Psoas muscle (tissue), 8 donors: ENCODE measurements around the gene VGLL4. TPM values are rescaled to one million over a fixed set of nuclear protein-coding genes. Genes with fewer than 3 reads are reported as not detected.

Experiments
- ATAC-seq, 4 donors: fragments of 200-7000 bp; cut with Tn5 transposase; one replicate each; pipeline ENCODE4 v1.9.1; 2020; ENCODE audit warnings: moderate library complexity in 3 of 4, mild to moderate bottlenecking in 2 of 4
- DNase-seq, 2 donors: peaks; one replicate each; pipeline ENCODE4 v3.0.0-alpha.2; 2020
- H3K27ac ChIP-seq: fragments of 200-600 bp; one replicate; pipeline ENCODE4 v1.8.0; 2022
- H3K27me3 ChIP-seq, 3 donors: fragments of 200-600 bp in 1 of 3; one replicate each; pipeline versions ENCODE4 v1.6.1 to v1.8.0; 2013 to 2022; ENCODE audit warnings: low read length in 2 of 3, mild to moderate bottlenecking in 2 of 3, moderate library complexity in 1 of 3; ENCODE audit not compliant: insufficient read depth in 3 of 3
- H3K36me3 ChIP-seq, 2 donors: fragments of 200-600 bp in 1 of 2; one replicate each; pipeline versions ENCODE4 v1.6.1 to v1.8.0; 2013 to 2022; ENCODE audit warnings: low read depth in 1 of 2, mild to moderate bottlenecking in 1 of 2, moderate library complexity in 1 of 2; ENCODE audit not compliant: insufficient read depth in 1 of 2
- H3K4me1 ChIP-seq: fragments of 200-600 bp; one replicate; pipeline ENCODE4 v1.8.0; 2022
- H3K4me3 ChIP-seq: fragments of 200-600 bp; one replicate; pipeline ENCODE4 v1.8.0; 2022; ENCODE audit warnings: mild to moderate bottlenecking
- H3K9me3 ChIP-seq: fragments of 200-600 bp; one replicate; pipeline ENCODE4 v1.8.0; 2022
- WGBS, 3 donors: extraction: QIAGEN DNeasy Blood & Tissue Kit; methylation state at CpG; one replicate each; pipeline versions ENCODE4 v1.1.6 to v1.1.7; 2013; 5-methylcytosine and 5-hydroxymethylcytosine counted together
- intact Hi-C, 2 donors: fragments of 100-400 bp; cut with DNase I; formaldehyde crosslinking; loops; one replicate each; pipeline versions ENCODE4 v1.11.0 to v1.14.2; 2022
- polyA plus RNA-seq, 3 donors: library from polyadenylated mRNA; stranded (reverse); fragments of 200-250 nt; gene quantifications; one replicate each; pipeline ENCODE4 v1.2.3, GENCODE V29; 2013
- total RNA-seq, 4 donors: library from RNA; stranded (reverse); fragmentation: NEBNext Ultra II Directional in 2 of 4; extraction: Animal tissue kit (Norgen Biotek cat#: 25700) in 2 of 4; gene quantifications; one replicate each; pipeline versions ENCODE4 v1.2.1 to v1.2.4, GENCODE V29; 2021 to 2023
- TF ChIP-seq, protein P1 (sequence below): fragments of 200-600 bp; IDR thresholded peaks from one replicate; pipeline ENCODE4 v1.8.0; 2022; ENCODE audit warnings: antibody characterized with exemption
- donor health status: healthy with polysubstance abuse.
- donor health status: DM: no; HTN: no; CAD: no; lungs with moderate emphysema.
- donor health status: Bipolar disorder and iron deficiency.
- donor health status: healthy.
- donor health status: DM: yes; HTN: yes; CAD: no.
- donor health status: DM: no; HTN: no; CAD: no.
- donor health status: DM: no; HTN: no; CAD: no.
- donor health status: DM: yes; HTN: yes; CAD: no.

The VGLL4 gene
- total and polyA plus RNA-seq, 7 donors, result 8.0 to 14.8 (median 11.7) TPM

DNA sequence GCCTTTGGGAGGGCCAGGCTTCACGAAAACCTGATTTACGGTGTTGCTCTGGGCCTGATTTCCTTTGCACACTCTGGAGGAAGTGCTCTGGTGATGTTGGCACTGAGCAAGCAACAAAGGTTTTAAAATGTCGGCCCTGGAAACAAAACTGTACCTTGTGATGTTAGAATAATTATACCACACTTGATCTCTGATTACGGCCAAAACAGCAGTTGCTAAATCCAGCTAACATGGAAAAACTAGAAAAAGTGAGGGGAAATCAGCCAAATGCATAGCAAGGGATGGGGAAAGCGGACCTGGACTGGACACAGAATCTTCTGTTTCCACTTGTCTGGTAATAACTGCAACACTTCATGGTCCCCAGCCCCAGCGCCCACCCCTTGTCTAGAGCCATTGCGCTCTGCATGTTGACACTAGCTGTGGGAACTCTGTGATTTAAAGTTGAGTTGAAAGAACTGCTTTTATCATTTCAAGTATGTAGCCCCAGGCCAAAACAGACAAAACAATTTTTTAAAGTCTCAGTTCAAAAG, 120.1 kb downstream of the VGLL4 start:
- ATAC-seq (no peak), DNase-seq (no peak)
- Histone ChIP-seq H3K27me3 (no peaks in the 10 kb centered on the region), H3K9me3 (no peaks in the 10 kb centered on the region), H3K4me3 (no peak overlapping the region), H3K4me1 (peaks cover 16% of the 10 kb centered on the region), H3K36me3 (no peaks in the 10 kb centered on the region), H3K27ac (no peak overlapping the region)
- WGBS, 3 donors, result 64 to 70% (median 66%) methylated on average over 7 of the region's 7 CpGs
- TF ChIP-seq, protein P1, sequence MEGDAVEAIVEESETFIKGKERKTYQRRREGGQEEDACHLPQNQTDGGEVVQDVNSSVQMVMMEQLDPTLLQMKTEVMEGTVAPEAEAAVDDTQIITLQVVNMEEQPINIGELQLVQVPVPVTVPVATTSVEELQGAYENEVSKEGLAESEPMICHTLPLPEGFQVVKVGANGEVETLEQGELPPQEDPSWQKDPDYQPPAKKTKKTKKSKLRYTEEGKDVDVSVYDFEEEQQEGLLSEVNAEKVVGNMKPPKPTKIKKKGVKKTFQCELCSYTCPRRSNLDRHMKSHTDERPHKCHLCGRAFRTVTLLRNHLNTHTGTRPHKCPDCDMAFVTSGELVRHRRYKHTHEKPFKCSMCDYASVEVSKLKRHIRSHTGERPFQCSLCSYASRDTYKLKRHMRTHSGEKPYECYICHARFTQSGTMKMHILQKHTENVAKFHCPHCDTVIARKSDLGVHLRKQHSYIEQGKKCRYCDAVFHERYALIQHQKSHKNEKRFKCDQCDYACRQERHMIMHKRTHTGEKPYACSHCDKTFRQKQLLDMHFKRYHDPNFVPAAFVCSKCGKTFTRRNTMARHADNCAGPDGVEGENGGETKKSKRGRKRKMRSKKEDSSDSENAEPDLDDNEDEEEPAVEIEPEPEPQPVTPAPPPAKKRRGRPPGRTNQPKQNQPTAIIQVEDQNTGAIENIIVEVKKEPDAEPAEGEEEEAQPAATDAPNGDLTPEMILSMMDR, result no peak
- intact Hi-C loops, result no loop called here

DNA sequence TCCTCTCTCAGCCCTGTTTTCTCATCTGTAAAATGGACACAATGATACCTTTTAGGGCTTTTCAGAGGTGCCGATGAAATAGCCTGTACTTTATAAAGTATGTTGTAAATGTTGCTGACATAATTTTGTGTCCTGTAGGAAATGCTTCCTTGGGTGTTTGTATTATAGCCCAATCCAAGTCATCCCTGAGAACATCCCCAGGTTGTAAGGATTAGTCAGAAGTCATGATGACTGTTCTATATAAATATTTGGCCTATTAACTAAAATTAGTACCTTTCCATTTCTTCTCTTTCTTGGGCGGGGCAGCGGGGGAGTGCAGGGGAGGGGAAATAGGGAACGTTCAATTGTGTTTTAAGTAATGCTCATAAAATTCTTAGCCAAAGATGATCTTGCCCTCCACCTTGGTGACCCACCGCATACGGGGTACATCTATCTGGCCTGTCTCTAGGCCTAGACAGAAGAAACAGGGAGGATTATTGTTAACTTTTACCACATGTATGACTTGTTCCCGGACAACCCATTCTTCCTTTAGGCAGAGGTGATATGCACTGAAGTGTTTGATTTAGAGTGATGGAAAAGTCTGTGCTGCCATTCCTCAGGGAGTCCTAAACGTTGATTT, 120.7 kb downstream of the VGLL4 start:
- WGBS, 3 donors, result 76 to 81% (median 80%) methylated on average over 8 of the region's 8 CpGs
- H3K27ac ChIP-seq, result no peak overlapping the region

DNA sequence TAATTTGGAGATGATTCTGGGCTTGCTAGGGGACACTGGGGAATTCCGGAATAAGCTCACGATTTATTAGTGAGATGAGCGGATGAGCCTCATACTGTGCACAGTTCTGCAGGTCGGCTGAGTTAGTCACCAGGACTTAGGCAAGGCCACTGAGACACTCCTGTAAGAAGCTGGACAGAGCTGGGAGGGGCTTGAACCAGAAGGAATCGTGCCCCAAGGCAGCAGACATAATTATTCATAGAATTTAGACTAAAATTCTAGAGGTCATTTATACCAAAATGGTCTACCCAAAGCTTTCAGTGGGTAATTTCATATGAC, 121.4 kb downstream of the VGLL4 start:
- no peak overlapping the region for H3K27ac ChIP-seq
- DNase-seq (no peak), ATAC-seq (no peak)

More for the DNA sequence above, 120.7 kb downstream of the VGLL4 start:
- Histone ChIP-seq H3K27me3 (no peaks in the 10 kb centered on the region), H3K4me3 (no peak overlapping the region), H3K9me3 (no peaks in the 10 kb centered on the region), H3K36me3 (no peaks in the 10 kb centered on the region), H3K4me1 (peaks cover 22% of the 10 kb centered on the region)
- intact Hi-C loops, result no loop called here
- TF ChIP-seq, protein P1, result no peak
- no peak for DNase-seq
- no peak for ATAC-seq

DNA sequence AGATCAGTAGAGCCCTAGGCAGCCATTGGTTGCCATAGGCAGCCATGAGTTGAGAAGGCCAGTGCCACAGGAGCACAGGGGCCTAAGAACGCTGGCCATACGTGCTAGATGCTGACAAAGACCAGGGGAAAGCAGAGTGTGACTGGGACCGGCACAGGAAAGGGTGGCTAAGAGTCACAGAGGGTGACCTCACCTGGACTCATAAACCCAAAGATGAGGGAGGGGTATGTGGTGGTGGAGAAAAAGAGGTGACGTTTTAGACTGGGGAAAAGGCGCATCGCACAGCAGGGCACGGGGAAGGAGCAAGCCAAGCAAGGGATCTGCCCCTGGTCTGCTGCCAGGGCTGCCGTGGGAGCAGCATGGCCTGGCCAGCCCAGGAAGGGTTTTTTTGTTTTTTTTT, 122.5 kb downstream of the VGLL4 start:
- TF ChIP-seq, protein P1, result no peak
- intact Hi-C loops, result no loop called here
- no peaks in the 10 kb centered on the region for H3K36me3 ChIP-seq
- H3K4me3 ChIP-seq, result no peak overlapping the region
- no peaks in the 10 kb centered on the region for H3K27me3 ChIP-seq
- 77 to 91% (median 87%) methylated on average over 8 of the region's 8 CpGs for WGBS, 3 donors
- H3K9me3 ChIP-seq, result no peaks in the 10 kb centered on the region
- peak overlapping the region; percentile 12 for H3K27ac ChIP-seq
- ATAC-seq, result no peak
- peaks cover 29% of the 10 kb centered on the region for H3K4me1 ChIP-seq
- DNase-seq, result no peak

More for the DNA sequence above, 121.4 kb downstream of the VGLL4 start:
- Histone ChIP-seq H3K36me3 (no peaks in the 10 kb centered on the region), H3K4me1 (peaks cover 29% of the 10 kb centered on the region), H3K27me3 (no peaks in the 10 kb centered on the region), H3K9me3 (no peaks in the 10 kb centered on the region), H3K4me3 (no peak overlapping the region)
- TF ChIP-seq, protein P1, result no peak
- intact Hi-C loops, result no loop called here
- WGBS, 3 donors, result 92 to 95% (median 93%) methylated on average over 5 of the region's 5 CpGs

- H3K27me3 ChIP-seq, result no peaks in the 10 kb centered on the region
- no peak overlapping the region for H3K4me3 ChIP-seq
- intact Hi-C loops, result loop anchor here in 1 of 2 donors (5.0 kb wide), 1 partner anchor 125 kb away; the partner anchor contains the start of gene VGLL4
- WGBS, 3 donors, result 57 to 88% (median 66%) methylated on average over 6 of the region's 6 CpGs
- H3K4me1 ChIP-seq, result peaks cover 41% of the 10 kb centered on the region
- no peaks in the 10 kb centered on the region for H3K36me3 ChIP-seq
- TF ChIP-seq, protein P1, result no peak
- H3K9me3 ChIP-seq, result no peaks in the 10 kb centered on the region
- DNase-seq (no peak), ATAC-seq (peak in 1 of 4 donors; percentile 26)
- peak overlapping the region; percentile 70 for H3K27ac ChIP-seq
Measured at GRCh38 chr3:11517601-11518000, 126.1 kb downstream of the VGLL4 start.
